Epithelial cell of esophagus (primary cell): ENCODE measurements around the gene TCF7L1.

Experiments used
- DNase-seq: peaks from one replicate; pipeline ENCODE4 v3.0.0; 2010; ENCODE audit warnings: low read depth
- H3K4me3 ChIP-seq: 2 replicates; pipeline ENCODE4 v1.5.1; 2011; ENCODE audit warnings: mild to moderate bottlenecking, low read length, control low read depth
- TF ChIP-seq, protein P1 (sequence below): IDR thresholded peaks from 2 replicates; pipeline ENCODE4 v1.5.1; 2011; ENCODE audit warnings: low read depth, mild to moderate bottlenecking, low read length, control low read depth, inconsistent platforms; ENCODE audit not compliant: insufficient read depth; ENCODE audit errors: missing control alignments

The TCF7L1 gene

DNA sequence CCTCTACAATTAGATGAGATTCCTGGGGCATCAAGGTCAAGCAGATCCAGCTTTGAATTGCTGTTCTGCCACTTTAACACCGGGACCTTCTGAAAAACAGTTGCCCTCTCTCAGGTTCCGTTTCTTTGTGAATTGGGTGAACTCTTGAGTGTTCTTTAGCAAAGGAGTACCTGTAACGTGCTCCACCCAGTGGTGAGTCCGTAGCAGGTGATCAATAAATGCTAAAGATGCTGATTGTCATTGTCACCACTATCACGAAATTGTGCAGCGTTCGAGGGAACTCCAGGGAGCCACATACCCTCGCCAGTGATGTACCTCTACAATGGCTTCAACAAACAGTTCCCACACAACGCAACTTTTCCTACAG, 81.9 kb downstream of the TCF7L1 start:
- DNase-seq = no peak
- no peak overlapping the region for H3K4me3 ChIP-seq
- TF ChIP-seq, protein P1, sequence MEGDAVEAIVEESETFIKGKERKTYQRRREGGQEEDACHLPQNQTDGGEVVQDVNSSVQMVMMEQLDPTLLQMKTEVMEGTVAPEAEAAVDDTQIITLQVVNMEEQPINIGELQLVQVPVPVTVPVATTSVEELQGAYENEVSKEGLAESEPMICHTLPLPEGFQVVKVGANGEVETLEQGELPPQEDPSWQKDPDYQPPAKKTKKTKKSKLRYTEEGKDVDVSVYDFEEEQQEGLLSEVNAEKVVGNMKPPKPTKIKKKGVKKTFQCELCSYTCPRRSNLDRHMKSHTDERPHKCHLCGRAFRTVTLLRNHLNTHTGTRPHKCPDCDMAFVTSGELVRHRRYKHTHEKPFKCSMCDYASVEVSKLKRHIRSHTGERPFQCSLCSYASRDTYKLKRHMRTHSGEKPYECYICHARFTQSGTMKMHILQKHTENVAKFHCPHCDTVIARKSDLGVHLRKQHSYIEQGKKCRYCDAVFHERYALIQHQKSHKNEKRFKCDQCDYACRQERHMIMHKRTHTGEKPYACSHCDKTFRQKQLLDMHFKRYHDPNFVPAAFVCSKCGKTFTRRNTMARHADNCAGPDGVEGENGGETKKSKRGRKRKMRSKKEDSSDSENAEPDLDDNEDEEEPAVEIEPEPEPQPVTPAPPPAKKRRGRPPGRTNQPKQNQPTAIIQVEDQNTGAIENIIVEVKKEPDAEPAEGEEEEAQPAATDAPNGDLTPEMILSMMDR = no peak

DNA sequence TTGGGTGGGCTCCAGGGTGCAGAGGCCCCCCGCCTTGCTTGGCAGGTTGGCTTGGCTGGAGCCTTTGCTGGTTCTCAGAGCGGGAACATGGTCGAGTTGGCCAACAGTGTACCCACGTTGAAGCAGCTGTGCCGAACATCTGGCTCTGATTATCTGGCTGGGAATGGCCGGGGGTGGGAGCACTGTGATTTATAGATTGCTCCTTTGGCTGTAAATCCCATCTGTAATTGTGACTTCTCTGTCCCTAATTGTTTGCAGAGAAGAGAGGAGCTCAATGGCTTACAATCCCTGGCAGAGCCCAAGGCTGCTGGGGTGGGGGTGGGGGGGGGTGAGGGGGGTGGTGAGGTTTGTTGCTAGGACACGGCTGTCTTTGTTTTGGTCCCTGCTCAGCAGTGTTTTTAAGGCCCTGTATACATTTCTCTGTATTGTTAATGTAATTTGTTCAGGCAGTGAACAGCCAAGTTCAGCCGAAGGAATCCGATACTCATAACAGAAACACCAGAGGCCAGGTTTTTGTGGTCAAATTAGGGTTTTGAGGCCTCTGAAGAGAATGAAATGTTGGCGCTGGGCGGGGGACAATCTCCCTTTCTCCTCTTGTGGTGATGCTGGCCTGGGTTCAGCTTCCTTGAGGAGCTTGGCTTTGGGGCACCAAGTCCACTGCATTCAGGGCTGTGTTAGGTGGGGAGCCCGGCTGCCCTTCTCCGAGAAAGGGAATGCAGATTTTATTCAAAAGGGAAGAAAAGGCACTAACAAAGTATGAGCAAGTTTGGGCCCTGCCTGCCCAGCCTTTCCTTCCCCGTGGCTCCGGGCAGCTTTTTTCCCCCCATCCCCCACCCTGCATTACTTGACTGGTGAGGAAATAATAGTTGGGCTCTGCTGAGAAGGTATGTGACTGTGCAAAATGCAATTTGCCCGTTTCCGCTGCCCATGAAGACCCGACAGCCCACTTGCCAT, 82.5 kb downstream of the TCF7L1 start:
- no peak overlapping the region for H3K4me3 ChIP-seq
- TF ChIP-seq, protein P1 = no peak
- DNase-seq = peak; percentile 51

DNA sequence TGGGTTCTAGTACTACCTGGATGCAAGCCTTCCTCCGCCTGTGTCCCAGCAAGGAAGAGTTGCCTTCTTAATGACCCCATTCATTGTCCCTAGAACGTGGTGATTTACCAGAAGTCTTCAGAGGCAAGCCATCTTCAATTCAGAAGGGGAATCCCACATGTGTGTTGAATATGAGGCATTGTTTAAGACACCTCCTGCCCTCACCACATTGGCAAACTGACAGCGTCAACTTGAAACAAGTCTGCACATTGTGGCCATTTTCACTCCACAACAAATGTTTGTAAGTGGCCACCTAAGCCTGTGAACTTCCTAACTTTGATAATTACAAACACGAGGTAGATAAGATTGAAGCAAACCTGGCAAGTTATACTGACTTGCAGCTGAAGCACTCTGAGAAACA, 83.7 kb downstream of the TCF7L1 start:
- no peak for DNase-seq
- TF ChIP-seq, protein P1 = no peak
- H3K4me3 ChIP-seq = no peak overlapping the region

DNA sequence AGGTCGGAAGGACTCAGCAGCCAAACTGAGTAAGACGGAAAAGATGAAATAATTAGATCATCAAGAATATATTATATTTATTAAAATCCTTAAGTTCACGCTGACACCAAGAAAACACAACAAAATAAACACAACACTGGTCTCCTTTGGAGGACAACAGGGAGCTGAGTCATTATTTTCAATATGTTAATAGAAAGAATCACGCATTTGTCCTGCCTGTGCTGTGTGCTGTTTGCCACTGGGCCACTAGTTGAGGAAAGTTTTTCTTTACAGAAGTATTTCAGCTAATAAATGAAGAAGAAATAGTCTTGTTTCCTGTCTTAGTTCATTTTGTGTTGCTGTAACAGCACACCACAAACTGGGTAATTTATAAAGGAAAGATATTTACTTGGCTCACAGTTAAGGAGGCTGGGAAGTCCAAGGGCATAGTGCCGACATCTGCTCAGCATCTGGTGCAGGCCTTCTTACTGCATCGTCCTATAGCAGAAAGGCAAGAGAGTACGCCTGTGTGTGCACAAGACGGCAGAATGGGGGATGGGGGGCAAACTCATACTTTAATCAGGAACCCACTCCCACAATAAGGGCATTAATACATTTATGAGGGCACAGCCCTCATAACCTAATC, 88.0 kb downstream of the TCF7L1 start:
- H3K4me3 ChIP-seq = no peak overlapping the region
- TF ChIP-seq, protein P1 = no peak
- no peak for DNase-seq

DNA sequence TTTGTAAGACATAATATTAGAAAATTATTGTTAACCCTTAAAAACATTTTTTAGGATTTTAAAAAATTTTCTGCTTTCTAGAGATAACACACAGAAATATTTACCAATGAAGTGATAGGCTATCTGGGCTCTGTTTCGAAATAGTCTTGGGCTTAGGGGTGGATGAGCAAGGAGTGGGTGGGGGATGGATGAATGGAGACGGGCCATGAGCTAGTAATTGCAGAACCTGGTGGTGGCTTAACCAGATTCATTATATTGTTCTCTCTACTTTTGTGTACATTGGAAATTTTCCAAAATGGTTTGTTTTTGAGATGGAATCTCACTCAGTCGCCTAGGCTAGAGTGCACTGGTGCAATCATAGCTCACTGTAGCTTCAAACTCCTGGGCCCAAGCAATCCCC, 89.6 kb downstream of the TCF7L1 start:
- peak; percentile 74 for DNase-seq
- TF ChIP-seq, protein P1 = no peak
- no peak overlapping the region for H3K4me3 ChIP-seq

DNA sequence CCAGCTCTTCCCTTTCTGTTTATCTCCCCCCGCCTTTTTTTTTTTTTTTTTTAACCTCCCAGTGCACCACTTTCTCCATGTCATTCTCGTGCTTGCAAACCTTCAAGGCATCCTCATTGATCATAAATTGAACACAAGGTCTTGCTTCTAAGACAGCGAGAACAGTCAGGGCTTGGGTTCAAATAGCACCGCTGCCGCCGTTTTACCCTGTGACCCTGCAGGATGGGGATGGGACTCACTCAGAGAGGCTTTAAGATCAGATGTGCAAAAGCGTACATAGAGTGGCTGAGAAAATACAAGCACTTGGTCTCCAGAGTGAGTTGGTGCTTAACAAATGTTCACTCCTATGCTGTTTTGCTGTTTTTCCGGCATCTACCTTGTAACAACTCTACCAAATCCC, 93.6 kb downstream of the TCF7L1 start:
- DNase-seq = no peak
- TF ChIP-seq, protein P1 = no peak

More for the DNA sequence above, 93.6 kb downstream of the TCF7L1 start:
- H3K4me3 ChIP-seq = no peak overlapping the region
